ENCODE measurements around the gene CPN1.

CPN1 gene

DNA sequence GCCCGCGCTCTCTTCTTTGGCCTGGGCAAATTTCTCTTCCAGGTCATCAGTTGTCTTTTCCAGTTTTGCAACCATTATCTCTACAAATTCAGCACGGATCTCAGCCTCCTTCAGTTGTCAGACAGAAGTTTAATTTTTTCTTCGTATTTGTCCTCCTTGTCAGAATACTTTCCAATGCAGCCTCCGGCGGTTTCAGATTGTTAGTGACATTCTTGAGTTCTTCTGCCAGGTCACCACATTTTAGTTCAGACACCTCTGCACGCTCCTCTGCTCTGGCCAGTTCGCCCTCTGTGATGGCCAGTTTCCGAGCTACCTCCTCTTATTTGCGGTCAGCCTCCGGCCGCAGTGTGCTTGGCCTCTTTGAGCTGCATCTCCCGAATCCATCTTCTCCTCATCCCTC is 32.8 kb upstream of the CPN1 start:
- Histone ChIP-seq H3K79me2 (ENCODE audit: low read length) (no peaks in the 10 kb centered on the region), H3K4me1 (ENCODE audit: low read length) (no peaks in the 10 kb centered on the region), H3K4me3 (ENCODE audit: low read length) (no peak overlapping the region), H2AFZ (ENCODE audit: low read length) (no peak overlapping the region), H3K27ac (ENCODE audit: low read length) (no peak overlapping the region), H3K9ac (ENCODE audit: low read length) (no peak overlapping the region), H3K4me2 (ENCODE audit: low read depth, low read length) (no peak overlapping the region), H3K9me3 (replicated peaks; ENCODE audit: insufficient read depth, low read length) (no peaks in the 10 kb centered on the region), H3K36me3 (replicated peaks; ENCODE audit: insufficient read depth, low read length) (no peaks in the 10 kb centered on the region), H3K27me3 (replicated peaks; ENCODE audit: insufficient read depth, low read length) (no peaks in the 10 kb centered on the region), H3F3A (ENCODE audit: insufficient read depth, low read length) (no peaks in the 10 kb centered on the region), H3K9me2 (replicated peaks; ENCODE audit: insufficient read depth, low read length) (no peaks in the 10 kb centered on the region), H4K20me1 (ENCODE audit: insufficient read depth, low read length) (no peaks in the 10 kb centered on the region)
- TF ChIP-seq, protein P1, sequence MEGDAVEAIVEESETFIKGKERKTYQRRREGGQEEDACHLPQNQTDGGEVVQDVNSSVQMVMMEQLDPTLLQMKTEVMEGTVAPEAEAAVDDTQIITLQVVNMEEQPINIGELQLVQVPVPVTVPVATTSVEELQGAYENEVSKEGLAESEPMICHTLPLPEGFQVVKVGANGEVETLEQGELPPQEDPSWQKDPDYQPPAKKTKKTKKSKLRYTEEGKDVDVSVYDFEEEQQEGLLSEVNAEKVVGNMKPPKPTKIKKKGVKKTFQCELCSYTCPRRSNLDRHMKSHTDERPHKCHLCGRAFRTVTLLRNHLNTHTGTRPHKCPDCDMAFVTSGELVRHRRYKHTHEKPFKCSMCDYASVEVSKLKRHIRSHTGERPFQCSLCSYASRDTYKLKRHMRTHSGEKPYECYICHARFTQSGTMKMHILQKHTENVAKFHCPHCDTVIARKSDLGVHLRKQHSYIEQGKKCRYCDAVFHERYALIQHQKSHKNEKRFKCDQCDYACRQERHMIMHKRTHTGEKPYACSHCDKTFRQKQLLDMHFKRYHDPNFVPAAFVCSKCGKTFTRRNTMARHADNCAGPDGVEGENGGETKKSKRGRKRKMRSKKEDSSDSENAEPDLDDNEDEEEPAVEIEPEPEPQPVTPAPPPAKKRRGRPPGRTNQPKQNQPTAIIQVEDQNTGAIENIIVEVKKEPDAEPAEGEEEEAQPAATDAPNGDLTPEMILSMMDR (IDR thresholded peaks at IDR 0.05; ENCODE audit: low read length): no peak
- no peak for DNase-seq

DNA sequence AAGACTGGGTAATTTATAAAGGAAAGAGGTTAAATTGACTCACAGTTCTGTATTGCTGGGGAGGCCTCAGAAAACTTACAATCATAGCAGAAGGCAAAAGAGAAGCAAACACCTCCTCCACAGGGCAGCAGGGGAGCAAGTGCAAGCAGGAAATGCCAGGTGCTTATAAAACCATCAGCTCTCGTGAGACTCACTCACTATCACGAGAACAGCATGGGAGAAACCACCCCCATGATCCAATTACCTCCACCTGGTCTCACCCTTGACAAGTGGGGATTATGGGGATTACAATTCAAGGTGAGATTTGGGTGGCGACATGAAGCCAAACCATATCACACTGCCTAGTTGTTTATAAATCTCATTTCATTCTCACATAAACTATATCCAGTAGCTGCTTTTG is 28.0 kb upstream of the CPN1 start:
- no peaks in the 10 kb centered on the region for H4K20me1 ChIP-seq (ENCODE audit: insufficient read depth, low read length)
- H3K4me2 ChIP-seq (ENCODE audit: low read depth, low read length): no peak overlapping the region
- peak overlapping the region; percentile 27; the same call in 1 of the 2 replicates for H2AFZ ChIP-seq (ENCODE audit: low read length)

DNA sequence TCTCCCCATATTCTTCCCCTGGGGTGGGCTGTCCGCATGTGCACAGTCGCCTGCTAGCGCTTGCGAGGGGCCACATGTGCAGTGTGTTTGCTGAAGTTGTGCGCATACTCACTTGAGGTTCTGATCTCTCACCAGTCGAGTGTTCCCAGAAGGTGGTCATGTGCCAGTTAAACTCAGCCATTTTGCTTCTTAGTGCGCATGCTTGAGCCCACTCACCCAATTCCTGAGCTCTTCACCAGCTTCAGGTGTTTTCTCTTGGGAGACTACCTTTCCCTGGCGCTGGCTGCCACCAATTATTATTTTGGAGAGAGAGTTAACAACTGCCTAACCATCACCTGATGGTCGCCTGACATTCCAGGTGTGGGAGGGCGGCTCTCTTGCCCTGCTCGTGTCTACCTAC is 25.2 kb upstream of the CPN1 start:
- H3K36me3 ChIP-seq (replicated peaks; ENCODE audit: insufficient read depth, low read length): no peaks in the 10 kb centered on the region
- TF ChIP-seq EZH2phosphoT487 (IDR thresholded peaks at IDR 0.05; ENCODE audit: low read length): no peak
- TF ChIP-seq EZH2 (optimal IDR thresholded peaks at IDR 0.05; ENCODE audit: low read depth, low read length): no peak
- TF ChIP-seq, protein P1 (IDR thresholded peaks at IDR 0.05; ENCODE audit: low read length): no peak
- H3K9me2 ChIP-seq (replicated peaks; ENCODE audit: insufficient read depth, low read length): no peaks in the 10 kb centered on the region
- no peak overlapping the region for H2AFZ ChIP-seq (ENCODE audit: low read length)
- H3F3A ChIP-seq (ENCODE audit: insufficient read depth, low read length): no peaks in the 10 kb centered on the region
- no peaks in the 10 kb centered on the region for H4K20me1 ChIP-seq (ENCODE audit: insufficient read depth, low read length)
- no peak overlapping the region for H3K9ac ChIP-seq (ENCODE audit: low read length)
- H3K9me3 ChIP-seq (replicated peaks; ENCODE audit: insufficient read depth, low read length): no peaks in the 10 kb centered on the region
- no peak for DNase-seq
- no peaks in the 10 kb centered on the region for H3K79me2 ChIP-seq (ENCODE audit: low read length)
- no peak overlapping the region for H3K4me3 ChIP-seq (ENCODE audit: low read length)
- no peaks in the 10 kb centered on the region for H3K4me1 ChIP-seq (ENCODE audit: low read length)
- no peaks in the 10 kb centered on the region for H3K27me3 ChIP-seq (replicated peaks; ENCODE audit: insufficient read depth, low read length)
- H3K4me2 ChIP-seq (ENCODE audit: low read depth, low read length): no peak overlapping the region
- H3K27ac ChIP-seq (ENCODE audit: low read length): no peak overlapping the region

More for the DNA sequence above, 28.0 kb upstream of the CPN1 start:
- no peaks in the 10 kb centered on the region for H3K27me3 ChIP-seq (replicated peaks; ENCODE audit: insufficient read depth, low read length)
- no peaks in the 10 kb centered on the region for H3F3A ChIP-seq (ENCODE audit: insufficient read depth, low read length)
- no peak overlapping the region for H3K4me3 ChIP-seq (ENCODE audit: low read length)
- peak; percentile 60 for DNase-seq
- H3K9me3 ChIP-seq (replicated peaks; ENCODE audit: insufficient read depth, low read length): no peaks in the 10 kb centered on the region
- H3K36me3 ChIP-seq (replicated peaks; ENCODE audit: insufficient read depth, low read length): no peaks in the 10 kb centered on the region
- TF ChIP-seq EZH2phosphoT487 (IDR thresholded peaks at IDR 0.05; ENCODE audit: low read length) (no peak), EZH2 (optimal IDR thresholded peaks at IDR 0.05; ENCODE audit: low read depth, low read length) (no peak)
- TF ChIP-seq, protein P1 (IDR thresholded peaks at IDR 0.05; ENCODE audit: low read length): no peak
- H3K9me2 ChIP-seq (replicated peaks; ENCODE audit: insufficient read depth, low read length): no peaks in the 10 kb centered on the region
- H3K9ac ChIP-seq (ENCODE audit: low read length): no peak overlapping the region
- H3K27ac ChIP-seq (ENCODE audit: low read length): no peak overlapping the region
- no peaks in the 10 kb centered on the region for H3K4me1 ChIP-seq (ENCODE audit: low read length)
- H3K79me2 ChIP-seq (ENCODE audit: low read length): no peaks in the 10 kb centered on the region
